Esophagus squamous epithelium (tissue), 5 donors: ENCODE measurements around the gene VAPB. TPM values are rescaled to one million over a fixed set of nuclear protein-coding genes. Genes with fewer than 3 reads are reported as not detected.
"Not testable (repeated sequence)": the region's sequence is repeated elsewhere in the genome, so short reads cannot be mapped to it uniquely, and the experiment has no call there.

Experiments
- DNase-seq: peaks from one replicate; lab custom pipeline; 2025; lab: John Stamatoyannopoulos, UW
- H3K27ac ChIP-seq, 4 donors: fragments of 200-600 bp; sonication (generic); one replicate each; pipeline ENCODE4 v1.5.1; 2016 to 2019; ENCODE audit warnings: mild to moderate bottlenecking in 1 of 4
- H3K27me3 ChIP-seq, 4 donors: fragments of 200-600 bp; sonication (generic); 1 replicate in 3 of 4; 2 replicates in 1 of 4; pipeline versions ENCODE4 v1.5.1 to v1.6.0; 2017 to 2021; ENCODE audit warnings: antibody characterized with exemption in 1 of 4
- H3K36me3 ChIP-seq, 3 donors: fragments of 200-600 bp; sonication (generic); one replicate each; pipeline ENCODE4 v1.5.1; 2016 to 2019
- H3K4me1 ChIP-seq, 3 donors: fragments of 200-600 bp; sonication (generic); one replicate each; pipeline ENCODE4 v1.5.1; 2017 to 2019
- H3K4me3 ChIP-seq, 4 donors: fragments of 200-600 bp; sonication (generic); 1 replicate in 3 of 4; 2 replicates in 1 of 4; pipeline ENCODE4 v1.5.1; 2016 to 2019; ENCODE audit warnings: mild to moderate bottlenecking in 2 of 4, moderate library complexity in 1 of 4
- H3K9me3 ChIP-seq, 3 donors: fragments of 200-600 bp; sonication (generic); one replicate each; pipeline ENCODE4 v1.5.1; 2016 to 2019
- POLR2A ChIP-seq, 4 donors: fragments of 450-650 bp; IDR thresholded peaks; one replicate each; pipeline ENCODE4 v1.6.1; 2017; ENCODE audit warnings: antibody characterized with exemption in 4 of 4, mild to moderate bottlenecking in 4 of 4, moderate library complexity in 3 of 4
- WGBS, 2 donors: methylation state at CpG; one replicate each; pipeline ENCODE4 v1.1.5; 2018; 5-methylcytosine and 5-hydroxymethylcytosine counted together
- intact Hi-C: fragments of 100-400 bp; cut with DNase I; formaldehyde crosslinking; loops from one replicate; pipeline ENCODE4 v1.15.0; 2022
- total RNA-seq, 4 donors: library from RNA; depleted of rRNA; stranded (reverse); fragments of >200 nt; gene quantifications; one replicate each; pipeline ENCODE4 v1.1.0, GENCODE V29; 2016
- TF ChIP-seq, protein P1 (sequence below), 6 experiments: fragments of 450-650 bp in 4 of 6; fragments of 200-600 bp in 2 of 6; sonication (generic) in 2 of 6; IDR thresholded peaks; one replicate each; pipeline ENCODE4 v1.5.1; 2016 to 2019; ENCODE audit warnings: antibody characterized with exemption in 6 of 6, mild to moderate bottlenecking in 4 of 6, moderate library complexity in 4 of 6
- donor health status: DM: yes; HTN: yes; CAD: no.

VAPB gene
- total RNA-seq, 4 donors from 2014 or later: 11.5 to 21.2 (median 16.6) TPM

DNA sequence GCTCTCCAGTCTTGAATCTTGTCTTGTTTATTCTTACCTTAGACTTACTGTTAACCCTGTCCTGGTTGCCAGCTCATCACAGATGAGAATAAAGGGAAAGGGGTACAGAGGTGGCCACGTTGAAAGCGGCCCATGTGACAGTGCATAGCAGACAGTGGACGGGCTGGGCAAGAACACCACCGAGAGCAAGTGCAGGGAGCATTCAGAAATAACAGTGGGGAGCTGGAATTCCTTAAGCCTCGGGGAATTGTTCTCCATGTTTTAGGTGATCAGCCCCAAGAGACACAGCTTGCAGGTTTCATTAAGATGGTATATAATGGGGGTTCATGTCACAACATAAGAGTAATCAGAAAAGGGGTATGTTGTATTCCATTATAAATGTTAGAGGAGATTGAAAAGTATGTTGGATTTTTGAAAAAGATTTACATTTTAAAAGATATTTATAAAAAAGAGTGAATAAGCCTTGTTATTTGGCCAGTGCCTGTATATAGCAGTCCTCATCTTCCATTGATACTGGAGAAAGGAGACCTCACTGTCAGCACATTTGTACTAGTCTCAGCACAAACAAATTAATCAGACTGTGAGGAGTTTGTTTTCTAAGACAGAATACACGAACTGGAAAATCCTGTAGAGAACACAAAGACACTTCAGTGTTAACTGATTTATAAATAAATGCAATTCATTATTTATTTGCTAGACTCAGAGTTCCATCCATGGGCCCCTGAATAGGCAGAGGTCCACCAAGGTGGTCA, 35.4 kb downstream of the VAPB start:
- Histone ChIP-seq H3K9me3 (no peaks in the 10 kb centered on the region), H3K4me3 (no peak overlapping the region), H3K36me3 (peaks cover 0 to 70% (median 0%) of the 10 kb centered on the region in 3 donors), H3K27ac (no peak overlapping the region), H3K4me1 (no peaks in the 10 kb centered on the region), H3K27me3 (no peaks in the 10 kb centered on the region)
- intact Hi-C loops: no loop called here
- no peak for DNase-seq
- 71 to 89% methylated on average over 6 of the region's 6 CpGs for WGBS, 2 donors
- TF ChIP-seq POLR2A (IDR thresholded peaks at IDR 0.05): no peak
- TF ChIP-seq, protein P1, sequence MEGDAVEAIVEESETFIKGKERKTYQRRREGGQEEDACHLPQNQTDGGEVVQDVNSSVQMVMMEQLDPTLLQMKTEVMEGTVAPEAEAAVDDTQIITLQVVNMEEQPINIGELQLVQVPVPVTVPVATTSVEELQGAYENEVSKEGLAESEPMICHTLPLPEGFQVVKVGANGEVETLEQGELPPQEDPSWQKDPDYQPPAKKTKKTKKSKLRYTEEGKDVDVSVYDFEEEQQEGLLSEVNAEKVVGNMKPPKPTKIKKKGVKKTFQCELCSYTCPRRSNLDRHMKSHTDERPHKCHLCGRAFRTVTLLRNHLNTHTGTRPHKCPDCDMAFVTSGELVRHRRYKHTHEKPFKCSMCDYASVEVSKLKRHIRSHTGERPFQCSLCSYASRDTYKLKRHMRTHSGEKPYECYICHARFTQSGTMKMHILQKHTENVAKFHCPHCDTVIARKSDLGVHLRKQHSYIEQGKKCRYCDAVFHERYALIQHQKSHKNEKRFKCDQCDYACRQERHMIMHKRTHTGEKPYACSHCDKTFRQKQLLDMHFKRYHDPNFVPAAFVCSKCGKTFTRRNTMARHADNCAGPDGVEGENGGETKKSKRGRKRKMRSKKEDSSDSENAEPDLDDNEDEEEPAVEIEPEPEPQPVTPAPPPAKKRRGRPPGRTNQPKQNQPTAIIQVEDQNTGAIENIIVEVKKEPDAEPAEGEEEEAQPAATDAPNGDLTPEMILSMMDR (IDR thresholded peaks at IDR 0.05): no peak

DNA sequence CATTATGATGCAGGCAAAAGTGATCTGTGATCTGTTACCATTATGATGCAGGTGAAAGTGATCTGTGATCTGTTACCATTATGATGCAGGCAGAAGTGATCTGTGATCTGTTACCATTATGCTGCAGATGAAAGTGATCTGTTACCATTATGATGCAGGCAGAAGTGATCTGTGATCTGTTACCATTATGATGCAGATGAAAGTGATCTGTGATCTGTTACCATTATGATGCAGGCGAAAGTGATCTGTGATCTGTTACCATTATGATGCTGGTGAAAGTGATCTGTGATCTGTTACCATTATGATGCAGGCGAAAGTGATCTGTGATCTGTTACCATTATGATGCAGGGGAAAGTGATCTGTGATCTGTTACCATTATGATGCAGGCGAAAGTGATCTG, 38.5 kb downstream of the VAPB start:
- DNase-seq, H3K4me3 ChIP-seq, H3K27ac ChIP-seq, H3K9me3 ChIP-seq, H3K27me3 ChIP-seq, intact Hi-C loops: not testable (repeated sequence)
- Histone ChIP-seq H3K4me1 (peaks cover 0 to 16% (median 0%) of the 10 kb centered on the region in 3 donors), H3K36me3 (peaks cover 0 to 53% (median 0%) of the 10 kb centered on the region in 3 donors)
- 88 to 94% methylated on average over 3 of the region's 3 CpGs for WGBS, 2 donors

DNA sequence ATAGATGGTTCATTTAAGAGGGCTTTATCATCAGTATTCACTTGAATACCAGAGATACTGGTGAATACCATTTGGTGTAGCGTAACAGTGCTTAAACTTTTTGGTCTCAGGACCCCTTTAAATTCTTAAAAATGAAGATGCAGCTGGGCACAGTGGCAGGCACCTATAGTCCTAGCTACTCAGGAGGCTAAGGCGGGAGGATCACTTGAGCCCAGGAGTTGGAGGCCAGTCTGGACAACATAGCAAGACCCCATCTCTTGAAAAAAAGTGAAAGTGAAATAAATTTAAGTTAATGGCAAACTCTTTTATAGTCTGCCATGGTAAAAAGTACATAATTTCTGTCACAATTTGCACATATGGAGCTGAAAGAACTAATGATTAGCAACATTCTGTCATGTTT, 39.3 kb downstream of the VAPB start:
- TF ChIP-seq, protein P1 (IDR thresholded peaks at IDR 0.05): no peak
- TF ChIP-seq POLR2A (IDR thresholded peaks at IDR 0.05): no peak
- H3K27me3 ChIP-seq: no peaks in the 10 kb centered on the region
- H3K9me3 ChIP-seq: no peaks in the 10 kb centered on the region
- intact Hi-C loops: no loop called here
- peaks cover 0 to 24% (median 0%) of the 10 kb centered on the region in 3 donors for H3K4me1 ChIP-seq
- no peak overlapping the region for H3K27ac ChIP-seq
- no peak overlapping the region for H3K4me3 ChIP-seq
- H3K36me3 ChIP-seq: peaks cover 0 to 50% (median 0%) of the 10 kb centered on the region in 3 donors
- no peak for DNase-seq
- 100% methylated on average over 2 of the region's 2 CpGs for WGBS, 2 donors

GRCh38 chr20:58429303-58429702, 40.3 kb downstream of the VAPB start:
- intact Hi-C loops: no loop called here
- no peak for DNase-seq
- Histone ChIP-seq H3K4me3 (no peak overlapping the region), H3K27me3 (no peaks in the 10 kb centered on the region), H3K36me3 (peaks cover 0 to 46% (median 0%) of the 10 kb centered on the region in 3 donors), H3K4me1 (peaks cover 0 to 30% (median 2%) of the 10 kb centered on the region in 3 donors), H3K9me3 (no peaks in the 10 kb centered on the region), H3K27ac (no peak overlapping the region)
- 91 to 96% methylated on average over 6 to 7 of the region's 7 CpGs for WGBS, 2 donors
- TF ChIP-seq, protein P1 (IDR thresholded peaks at IDR 0.05): no peak
- no peak for TF ChIP-seq POLR2A (IDR thresholded peaks at IDR 0.05)

- peaks cover 0 to 40% (median 0%) of the 10 kb centered on the region in 3 donors for H3K36me3 ChIP-seq
- H3K9me3 ChIP-seq: no peaks in the 10 kb centered on the region
- DNase-seq: no peak
- H3K27ac ChIP-seq: no peak overlapping the region
- TF ChIP-seq, protein P1 (IDR thresholded peaks at IDR 0.05): no peak
- TF ChIP-seq POLR2A (IDR thresholded peaks at IDR 0.05): no peak
- H3K4me3 ChIP-seq: no peak overlapping the region
- peaks cover 0 to 30% (median 2%) of the 10 kb centered on the region in 3 donors for H3K4me1 ChIP-seq
- 90 to 100% methylated on average over 2 of the region's 2 CpGs for WGBS, 2 donors
- intact Hi-C loops: no loop called here
- H3K27me3 ChIP-seq: no peaks in the 10 kb centered on the region
Observed at GRCh38 chr20:58431134-58431533, 42.1 kb downstream of the VAPB start.
